NCI-H1436 treated with DMSO at 0.1 percent for 48 hours (cell line): ENCODE measurements around the gene PDE8B.
"Not testable (repeated sequence)": the region's sequence is repeated elsewhere in the genome, so short reads cannot be mapped to it uniquely, and the experiment has no call there.

ENCODE experiments used
- DNase-seq: peaks from one replicate; lab custom pipeline; 2025; lab: John Stamatoyannopoulos, UW

The PDE8B gene

DNA sequence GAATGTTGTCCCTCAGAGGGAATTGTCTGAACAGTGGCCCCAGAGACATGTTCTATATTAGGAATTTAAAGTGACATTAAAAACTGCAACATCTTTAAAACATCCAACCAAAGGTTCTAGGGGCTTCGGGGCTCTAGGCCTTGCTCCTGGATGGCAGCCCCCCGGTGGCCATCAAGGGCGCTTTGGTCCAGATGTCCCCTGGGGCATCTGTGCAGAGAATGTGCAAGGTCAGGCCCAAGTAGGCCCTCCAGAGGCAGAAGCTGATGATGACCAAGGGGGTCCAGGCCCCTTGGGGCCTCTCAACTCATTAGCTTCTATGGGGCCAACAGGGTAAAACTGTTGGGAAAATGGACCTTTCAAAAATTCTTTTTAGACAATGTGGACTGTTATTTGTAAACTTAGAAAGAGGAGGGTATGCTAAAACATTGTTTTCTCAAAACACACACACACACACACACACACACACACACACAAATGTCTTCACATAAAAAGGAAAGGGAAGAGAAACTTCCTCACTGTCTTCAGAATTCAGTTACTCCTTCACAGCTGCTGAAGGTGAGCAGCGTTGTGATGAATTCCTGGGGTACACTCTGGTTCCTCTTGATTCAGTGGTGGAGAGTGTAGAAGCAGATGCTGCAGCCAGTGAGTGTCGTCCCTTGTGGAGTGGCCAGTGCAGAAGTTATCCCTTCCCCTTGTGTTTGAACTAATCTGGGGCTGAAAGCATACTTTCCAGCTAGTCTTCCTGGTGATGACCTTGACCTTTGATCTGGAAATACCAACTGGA, 156.4 kb downstream of the PDE8B start:
- DNase-seq: no peak

DNA sequence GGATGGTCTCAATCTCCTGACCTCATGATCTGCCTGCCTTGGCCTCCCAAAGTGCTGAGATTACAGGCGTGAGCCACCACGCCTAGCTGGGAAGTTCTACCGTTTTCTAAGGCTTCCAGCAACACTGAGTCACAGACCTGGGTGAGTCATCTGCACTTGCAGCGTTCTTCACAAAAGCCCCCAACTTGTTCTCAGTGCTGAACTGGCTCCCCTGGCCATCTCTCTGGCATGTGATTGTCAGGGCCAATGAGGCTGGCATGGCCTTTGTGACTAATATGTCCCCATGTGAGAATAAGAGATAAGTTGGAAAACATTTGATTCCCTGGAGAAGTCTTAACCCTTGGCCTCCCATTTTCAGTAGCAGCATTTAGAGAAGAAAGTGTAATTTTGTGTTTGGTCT, 157.3 kb downstream of the PDE8B start:
- DNase-seq: no peak

GRCh38 chr5:77368367-77368766, 157.9 kb downstream of the PDE8B start:
- no peak for DNase-seq

GRCh38 chr5:77369566-77369965, 159.1 kb downstream of the PDE8B start:
- no peak for DNase-seq

- DNase-seq: no peak
These were observed 164.2 kb downstream of the PDE8B start for GRCh38 chr5:77374686-77375085.

DNA sequence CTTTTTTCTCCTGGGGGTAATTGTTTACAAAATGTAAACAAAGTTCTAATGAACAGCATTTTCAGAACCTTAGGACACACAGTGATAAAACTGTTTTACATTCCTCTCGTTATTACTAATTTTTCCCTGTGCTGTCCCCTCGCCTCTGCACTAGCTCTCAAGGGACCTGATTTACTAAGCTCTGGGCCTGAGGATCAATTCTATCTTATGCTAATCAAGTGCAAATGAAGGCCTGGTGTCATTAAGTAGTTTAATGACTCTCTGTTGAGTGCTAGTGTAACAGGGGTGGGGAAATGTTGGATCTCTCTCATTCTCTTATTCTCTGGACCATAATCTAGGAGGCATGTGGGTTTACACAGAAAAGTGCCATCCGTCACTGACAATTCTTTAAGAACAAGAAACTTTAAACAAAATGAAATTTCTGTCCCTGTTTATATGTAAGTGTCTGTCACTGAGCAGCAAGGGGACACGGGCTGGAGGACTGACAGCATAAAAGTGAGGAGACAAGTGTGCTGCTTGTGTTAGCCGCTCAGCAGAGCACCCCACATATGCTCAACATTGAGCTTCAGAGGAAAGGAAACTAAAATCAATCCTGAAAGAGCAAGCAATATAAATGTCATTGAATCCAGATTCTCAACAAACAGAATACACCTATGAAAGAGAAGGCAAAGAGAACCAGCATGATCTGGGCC, 166.3 kb downstream of the PDE8B start:
- no peak for DNase-seq

- DNase-seq: no peak
These were observed 169.1 kb downstream of the PDE8B start for GRCh38 chr5:77379558-77380061.

DNA sequence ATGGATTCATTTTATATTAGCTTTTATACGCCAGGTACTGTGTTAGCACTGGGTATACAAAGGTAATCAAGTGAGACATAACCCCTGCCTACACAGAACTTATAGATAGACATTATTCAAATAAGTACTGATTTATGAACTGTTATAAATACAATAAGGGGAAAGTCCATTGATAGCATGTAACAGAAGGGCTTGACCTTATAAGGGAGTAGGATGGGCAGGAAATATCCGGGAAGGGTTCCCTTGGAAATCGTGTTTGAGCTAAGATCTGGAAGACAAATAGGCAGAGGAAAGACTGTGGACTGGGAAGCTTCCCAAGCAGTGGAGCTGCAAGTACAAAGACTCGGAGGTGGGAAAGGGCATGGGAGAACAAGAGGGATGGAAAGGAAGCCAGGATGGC, 170.2 kb downstream of the PDE8B start:
- no peak for DNase-seq

DNA sequence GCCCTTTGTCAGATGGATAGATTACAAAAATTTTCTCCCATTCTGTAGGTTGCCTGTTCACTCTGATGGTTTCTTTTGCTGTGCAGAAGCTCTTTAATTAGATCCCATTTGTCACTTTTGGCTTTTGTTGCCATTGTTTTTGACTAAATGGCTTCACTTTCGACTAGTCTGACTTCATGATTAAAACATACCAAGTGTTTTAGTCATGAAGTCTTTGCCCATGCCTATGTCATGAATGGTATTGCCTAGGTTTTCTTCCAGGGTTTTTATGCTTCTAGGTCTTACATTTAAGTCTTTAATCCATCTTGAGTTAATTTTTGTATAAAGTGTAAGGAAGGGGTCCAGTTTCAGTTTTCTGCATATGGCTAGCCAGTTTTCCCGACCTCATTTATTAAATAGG, 172.9 kb downstream of the PDE8B start:
- DNase-seq: not testable (repeated sequence)

GRCh38 chr5:77386340-77386739, 175.9 kb downstream of the PDE8B start:
- not testable (repeated sequence) for DNase-seq

- no peak for DNase-seq
These were observed 179.3 kb downstream of the PDE8B start for GRCh38 chr5:77389746-77390145.

DNA sequence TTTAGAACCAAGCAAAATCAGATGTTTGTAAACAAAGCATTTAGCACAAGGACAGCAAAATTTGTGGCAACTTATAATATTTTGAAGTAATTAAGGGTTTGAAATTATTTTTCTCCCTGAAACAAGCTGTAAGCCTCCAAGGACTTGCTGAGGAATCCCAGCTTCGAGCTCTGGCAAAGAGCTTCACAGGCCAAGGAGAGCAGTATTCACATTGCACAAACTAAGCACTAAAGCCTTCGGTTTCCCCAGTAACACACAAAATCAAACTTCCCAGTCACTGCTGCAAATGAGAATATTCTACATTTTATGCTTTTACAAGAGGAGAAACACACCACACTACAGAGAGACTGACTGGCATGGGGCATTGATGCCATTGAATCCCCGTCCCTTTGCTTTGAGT, 179.7 kb downstream of the PDE8B start:
- DNase-seq: no peak

- no peak for DNase-seq
These were observed 180.3 kb downstream of the PDE8B start for GRCh38 chr5:77390795-77391194.

DNA sequence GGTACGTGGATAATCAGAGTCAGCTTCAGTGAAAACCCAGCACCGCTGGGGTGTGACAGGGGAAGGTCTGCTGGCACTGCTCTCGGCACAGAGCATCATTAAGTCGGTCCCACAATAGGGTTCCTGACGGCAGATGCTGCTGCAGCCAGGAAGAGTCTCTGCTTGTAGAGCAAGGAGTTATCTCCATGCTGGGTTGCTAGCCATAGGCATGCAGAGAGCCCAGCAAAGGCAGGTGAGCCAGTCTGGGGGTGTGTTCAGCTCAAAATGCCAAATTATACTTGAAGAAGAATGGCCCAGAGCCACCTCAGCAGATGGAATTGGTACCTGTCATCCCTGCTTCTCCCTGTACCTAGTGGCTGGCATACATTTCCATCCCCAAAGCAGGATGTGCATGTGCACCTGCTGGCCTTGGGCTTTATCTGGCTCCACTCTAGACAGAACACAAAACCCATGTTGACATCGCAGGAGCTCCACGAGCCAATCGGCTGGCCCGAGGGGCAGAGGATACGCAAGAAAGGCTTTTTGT, 180.8 kb downstream of the PDE8B start:
- DNase-seq: no peak

GRCh38 chr5:77394064-77394715, 183.7 kb downstream of the PDE8B start:
- no peak for DNase-seq

DNA sequence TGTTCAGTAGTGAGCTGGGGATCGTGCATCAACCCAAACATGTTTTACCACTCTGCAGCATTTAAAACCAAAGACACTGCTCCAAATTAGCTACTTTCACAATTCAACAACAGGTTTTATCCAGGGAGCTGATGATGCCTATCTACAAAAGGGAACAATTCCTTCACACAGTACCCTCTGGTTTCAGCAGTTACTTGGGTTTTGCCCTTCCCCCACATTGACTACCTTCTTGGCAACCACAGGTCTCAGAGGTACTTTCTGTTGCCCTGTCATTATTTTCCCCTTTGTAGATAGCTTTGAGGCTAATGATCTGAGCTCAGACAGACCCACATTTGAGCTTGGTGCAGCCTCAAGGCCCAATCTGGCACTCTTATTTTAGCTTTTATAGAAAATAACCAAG, 185.5 kb downstream of the PDE8B start:
- no peak for DNase-seq

DNA sequence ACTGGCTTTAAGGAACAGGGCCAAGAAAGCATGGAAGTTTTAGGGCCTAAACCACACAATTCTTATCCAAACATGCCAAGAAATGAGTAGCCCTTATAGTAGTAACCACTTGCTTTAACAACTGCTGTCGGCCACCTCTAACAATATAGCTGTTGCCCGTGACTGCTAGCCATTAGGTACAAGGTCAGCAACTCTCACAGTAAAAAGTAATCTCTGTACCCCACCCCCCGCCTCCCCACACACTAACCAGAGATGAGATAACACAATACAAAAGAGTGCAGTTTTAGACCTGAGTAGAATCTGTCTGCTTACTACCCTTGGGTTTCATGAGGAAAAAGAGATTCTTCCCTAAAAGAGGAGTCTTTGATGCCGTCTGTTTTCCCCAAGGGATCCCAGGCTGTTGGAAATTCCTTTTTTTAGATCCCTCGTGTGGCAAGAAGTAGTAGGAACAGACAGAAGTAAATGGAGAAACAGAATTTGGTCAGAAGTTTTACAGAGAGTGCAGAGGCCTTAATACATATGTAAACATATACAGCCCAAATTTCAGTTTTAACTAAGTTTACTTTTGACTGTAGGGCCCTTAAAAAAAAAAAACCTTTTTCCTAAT, 187.3 kb downstream of the PDE8B start:
- DNase-seq: no peak

GRCh38 chr5:77398458-77398857, 188.0 kb downstream of the PDE8B start:
- DNase-seq: no peak

DNA sequence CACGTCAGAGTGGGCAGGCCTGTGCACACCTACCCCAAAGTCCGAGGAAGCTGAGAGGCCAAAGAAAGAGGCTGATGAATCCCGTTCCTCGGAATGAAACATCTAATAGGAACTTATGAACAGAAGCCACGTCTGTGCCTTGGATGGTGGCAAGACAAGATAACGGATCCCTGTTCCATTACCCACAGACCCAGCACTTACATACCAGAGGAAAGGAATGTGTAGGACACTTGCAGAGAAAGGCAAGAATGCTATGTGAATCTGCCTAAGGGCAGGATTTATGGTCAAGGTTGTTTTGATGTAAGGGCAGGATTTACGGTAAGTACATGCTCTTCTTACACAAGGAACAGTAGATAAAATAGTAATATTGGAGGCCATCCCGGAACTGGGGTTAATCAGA, 188.4 kb downstream of the PDE8B start:
- DNase-seq: no peak

- no peak for DNase-seq
These were observed 190.2 kb downstream of the PDE8B start for GRCh38 chr5:77400645-77401044.

GRCh38 chr5:77402796-77403195, 192.3 kb downstream of the PDE8B start:
- no peak for DNase-seq

GRCh38 chr5:77407152-77407551, 196.7 kb downstream of the PDE8B start:
- no peak for DNase-seq
